ENCODE results near the gene BARHL1. TPM values are rescaled to one million over a fixed set of nuclear protein-coding genes. Genes with fewer than 3 reads are reported as not detected.

BARHL1 gene
- total RNA-seq, 2 donors from 2014 or later, result not detected

- Histone ChIP-seq H3K27me3 (replicated peaks; ENCODE audit: insufficient read depth) (peaks cover 52% of the 10 kb centered on the region), H3K36me3 (no peaks in the 10 kb centered on the region), H3K4me3 (no peak overlapping the region), H3K9me3 (no peaks in the 10 kb centered on the region), H3K27ac (no peak overlapping the region), H3K4me1 (replicated peaks) (no peaks in the 10 kb centered on the region)
- TF ChIP-seq POLR2A (IDR thresholded peaks at IDR 0.05) (no peak), CTCF (IDR thresholded peaks at IDR 0.05) (no peak), POLR2AphosphoS5 (IDR thresholded peaks at IDR 0.05) (no peak)
- 10% methylated on average over 15 of the region's 15 CpGs for WGBS
- DNase-seq (ENCODE audit: low spot score), result no peak
- intact Hi-C loops (cut with DNase I), result no loop called here
These were observed 3.0 kb upstream of the BARHL1 start for GRCh38 chr9:132579427-132579798.

- no peak for DNase-seq (ENCODE audit: low spot score)
- Histone ChIP-seq H3K4me1 (replicated peaks) (no peaks in the 10 kb centered on the region), H3K9me3 (no peaks in the 10 kb centered on the region), H3K4me3 (no peak overlapping the region), H3K27me3 (replicated peaks; ENCODE audit: insufficient read depth) (peaks cover 76% of the 10 kb centered on the region), H3K27ac (no peak overlapping the region), H3K36me3 (no peaks in the 10 kb centered on the region)
- intact Hi-C loops (cut with DNase I), result no loop called here
- TF ChIP-seq POLR2A (IDR thresholded peaks at IDR 0.05), result no peak
- TF ChIP-seq POLR2AphosphoS5 (IDR thresholded peaks at IDR 0.05), result no peak
- no peak for TF ChIP-seq CTCF (IDR thresholded peaks at IDR 0.05)
- WGBS, result 9% methylated on average over 21 of the region's 37 CpGs
These were observed 579 bp downstream of the BARHL1 start for GRCh38 chr9:132582786-132583583.

GRCh38 chr9:132583584-132584304 is 1.3 kb downstream of the BARHL1 start:
- peaks cover 77% of the 10 kb centered on the region for H3K27me3 ChIP-seq (replicated peaks; ENCODE audit: insufficient read depth)

GRCh38 chr9:132584601-132585560 is 2.5 kb downstream of the BARHL1 start:
- no peak for TF ChIP-seq POLR2AphosphoS5 (IDR thresholded peaks at IDR 0.05)
- no peak for TF ChIP-seq CTCF (IDR thresholded peaks at IDR 0.05)
- no peak for TF ChIP-seq POLR2A (IDR thresholded peaks at IDR 0.05)
- intact Hi-C loops (cut with DNase I), result no loop called here
- no peak overlapping the region for H3K4me3 ChIP-seq
- H3K36me3 ChIP-seq, result no peaks in the 10 kb centered on the region
- peaks cover 73% of the 10 kb centered on the region for H3K27me3 ChIP-seq (replicated peaks; ENCODE audit: insufficient read depth)
- no peak for DNase-seq (ENCODE audit: low spot score)
- no peaks in the 10 kb centered on the region for H3K4me1 ChIP-seq (replicated peaks)
- 14% methylated on average over 30 of the region's 30 CpGs for WGBS
- no peaks in the 10 kb centered on the region for H3K9me3 ChIP-seq
- H3K27ac ChIP-seq, result no peak overlapping the region

More at GRCh38 chr9:132583584-132584304, 1.3 kb downstream of the BARHL1 start:
- H3K9me3 ChIP-seq, result no peaks in the 10 kb centered on the region
- WGBS, result 4% methylated on average over 8 of the region's 8 CpGs
- intact Hi-C loops (cut with DNase I), result no loop called here
- H3K27ac ChIP-seq, result no peak overlapping the region
- no peaks in the 10 kb centered on the region for H3K36me3 ChIP-seq
- H3K4me1 ChIP-seq (replicated peaks), result no peaks in the 10 kb centered on the region
- DNase-seq (ENCODE audit: low spot score), result no peak
- H3K4me3 ChIP-seq, result no peak overlapping the region
- TF ChIP-seq POLR2A (IDR thresholded peaks at IDR 0.05), result no peak
- no peak for TF ChIP-seq CTCF (IDR thresholded peaks at IDR 0.05)
- TF ChIP-seq POLR2AphosphoS5 (IDR thresholded peaks at IDR 0.05), result no peak

All from prostate gland (tissue), 2 donors.